ENCODE results near the gene UNG.

The UNG gene

DNA sequence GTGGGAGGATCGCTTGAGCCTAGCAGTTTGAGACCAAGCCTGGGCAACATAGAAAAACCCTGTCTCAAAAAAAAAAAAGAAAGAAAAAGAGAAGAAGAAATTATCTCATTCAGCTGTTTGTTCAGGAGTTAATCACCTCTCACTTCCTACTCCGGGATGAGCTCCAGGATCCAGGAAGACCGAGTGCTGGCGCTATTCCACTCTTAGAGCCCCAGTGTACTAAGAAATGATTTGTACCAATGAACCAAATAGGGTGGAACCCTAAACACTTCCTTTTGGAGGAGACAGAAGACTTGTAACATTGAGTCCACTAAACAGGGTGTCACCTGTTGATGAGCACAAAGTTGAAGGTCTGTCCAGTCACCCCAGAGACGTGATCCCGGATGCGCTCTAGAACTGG, 7.7 kb upstream of the UNG start:
- DNase-seq (ENCODE audit: low read depth in 2 of 2): no peak

GRCh38 chr12:109092497-109093021, 4.8 kb upstream of the UNG start:
- DNase-seq (ENCODE audit: low read depth in 2 of 2): no peak

DNA sequence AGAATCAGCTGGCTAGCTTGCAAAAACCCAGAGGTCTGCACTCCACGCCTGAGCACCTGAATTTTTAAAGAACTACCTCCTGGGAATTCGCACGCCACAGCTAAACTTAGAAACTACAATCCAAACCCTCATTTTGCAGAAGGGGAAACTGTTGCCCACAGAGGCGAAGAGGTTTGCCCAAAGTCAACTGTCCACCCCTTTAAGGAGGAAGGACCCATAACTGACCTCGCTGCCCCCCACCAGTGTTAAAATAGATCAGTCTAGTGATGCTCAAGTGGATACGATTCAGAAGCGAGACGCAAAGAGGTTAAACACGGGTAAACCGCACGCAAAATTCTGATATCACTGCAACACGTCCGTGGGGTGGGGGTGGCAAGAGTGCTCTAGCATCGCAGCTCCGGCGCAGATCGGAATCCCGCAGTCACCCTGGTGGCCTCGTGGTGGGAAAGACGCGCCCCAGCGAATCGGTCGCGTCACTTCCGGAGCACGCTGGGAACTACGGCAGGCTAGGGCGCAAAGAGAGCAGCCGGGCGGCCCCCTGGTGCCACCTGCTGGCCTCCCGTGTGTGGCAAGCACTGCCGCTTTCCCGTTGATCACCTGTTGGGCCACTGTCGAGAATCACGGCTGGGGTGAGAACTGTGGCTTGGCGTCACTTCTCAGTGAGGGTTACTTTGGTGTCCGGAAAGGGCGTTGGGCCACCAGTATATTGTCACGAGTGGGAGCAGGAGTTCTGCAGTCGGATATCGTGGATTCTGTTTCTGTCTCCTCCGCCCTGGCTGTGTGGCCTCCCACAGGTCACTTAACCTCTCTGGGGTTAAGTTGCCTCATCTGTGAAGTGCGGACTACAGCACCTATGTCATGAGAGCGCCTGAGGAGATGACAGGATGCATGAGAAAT, 4.1 kb upstream of the UNG start, which contains the start of gene ALKBH2:
TSS of gene ALKBH2 (minus strand) at position 451 of the 897 bp plus-strand sequence. CDS start 686 bp downstream, outside the sequence.
- peak; percentile 89 to 90 for DNase-seq (ENCODE audit: low read depth in 2 of 2)

DNA sequence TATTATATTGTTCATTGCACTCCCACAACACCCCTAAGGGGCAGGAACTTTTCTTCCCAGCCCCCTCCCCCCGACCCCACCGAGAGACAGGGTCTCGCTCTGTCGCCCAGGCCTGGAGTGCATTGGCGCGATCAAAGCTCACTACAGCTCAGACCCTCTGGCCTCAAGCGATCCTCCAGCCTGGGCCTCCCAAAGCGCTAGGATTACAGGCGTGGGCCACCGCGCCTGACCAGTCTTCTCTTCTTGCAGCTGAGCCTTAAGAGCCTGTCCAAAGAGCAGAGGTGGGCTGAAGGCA, 310 bp upstream of the UNG start:
- no peak for DNase-seq (ENCODE audit: low read depth in 2 of 2)

- DNase-seq (ENCODE audit: low read depth in 2 of 2): no peak
Observed at GRCh38 chr12:109098183-109098604, 797 bp downstream of the UNG start.

DNA sequence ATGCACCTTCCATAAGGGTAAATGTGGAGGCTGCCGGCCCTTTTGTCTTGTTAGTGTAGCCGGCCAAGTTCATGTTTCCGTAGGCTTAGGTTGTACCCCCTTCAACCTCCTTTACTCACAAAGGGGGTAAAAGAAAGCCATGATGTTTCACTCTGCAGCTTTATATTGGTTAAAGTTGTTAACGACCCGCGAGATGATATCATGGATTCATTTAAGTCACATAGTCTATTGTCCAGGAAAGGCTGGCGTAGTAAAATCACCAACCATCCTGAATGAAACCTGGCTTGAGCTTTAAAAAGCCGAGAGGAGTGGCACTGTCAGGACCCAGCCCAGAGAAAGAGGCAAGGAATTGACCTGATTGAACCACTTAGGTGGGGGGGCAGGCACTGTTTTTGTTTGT, 1.3 kb downstream of the UNG start:
- DNase-seq (ENCODE audit: low read depth in 2 of 2): no peak

- no peak for DNase-seq (ENCODE audit: low read depth in 2 of 2)
Observed at GRCh38 chr12:109099431-109100020, 2.1 kb downstream of the UNG start.

GRCh38 chr12:109100741-109101140, 3.3 kb downstream of the UNG start:
- no peak for DNase-seq (ENCODE audit: low read depth in 2 of 2)

DNA sequence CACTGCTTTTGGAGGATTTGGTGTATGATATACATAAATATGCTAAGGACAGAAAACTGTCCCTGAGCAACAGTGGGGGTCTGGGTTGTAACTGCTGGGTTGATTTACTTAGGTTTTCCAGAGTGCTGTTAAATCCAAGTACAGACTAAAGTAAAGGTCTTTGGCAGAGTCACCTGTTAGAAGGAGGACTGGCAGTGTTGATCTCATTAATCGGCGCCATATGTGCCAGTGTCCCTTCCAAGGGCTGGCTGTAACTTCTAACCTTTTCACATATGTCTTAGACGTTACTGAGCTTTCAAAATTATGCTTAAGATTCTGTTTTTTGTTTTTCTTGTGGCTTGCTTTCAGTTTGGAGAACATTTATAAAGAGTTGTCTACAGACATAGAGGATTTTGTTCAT, 5.1 kb downstream of the UNG start:
- no peak for DNase-seq (ENCODE audit: low read depth in 2 of 2)

GRCh38 chr12:109105176-109105575, 7.8 kb downstream of the UNG start:
- no peak for DNase-seq (ENCODE audit: low read depth in 2 of 2)

DNA sequence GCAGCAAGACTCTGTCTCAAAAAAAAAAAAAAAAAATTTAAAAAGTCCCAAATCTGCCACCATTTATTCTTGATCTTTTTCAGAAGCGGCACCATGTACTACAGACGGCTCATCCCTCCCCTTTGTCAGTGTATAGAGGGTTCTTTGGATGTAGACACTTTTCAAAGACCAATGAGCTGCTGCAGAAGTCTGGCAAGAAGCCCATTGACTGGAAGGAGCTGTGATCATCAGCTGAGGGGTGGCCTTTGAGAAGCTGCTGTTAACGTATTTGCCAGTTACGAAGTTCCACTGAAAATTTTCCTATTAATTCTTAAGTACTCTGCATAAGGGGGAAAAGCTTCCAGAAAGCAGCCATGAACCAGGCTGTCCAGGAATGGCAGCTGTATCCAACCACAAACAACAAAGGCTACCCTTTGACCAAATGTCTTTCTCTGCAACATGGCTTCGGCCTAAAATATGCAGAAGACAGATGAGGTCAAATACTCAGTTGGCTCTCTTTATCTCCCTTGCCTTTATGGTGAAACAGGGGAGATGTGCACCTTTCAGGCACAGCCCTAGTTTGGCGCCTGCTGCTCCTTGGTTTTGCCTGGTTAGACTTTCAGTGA, 12.5 kb downstream of the UNG start:
- no peak for DNase-seq (ENCODE audit: low read depth in 2 of 2)

DNA sequence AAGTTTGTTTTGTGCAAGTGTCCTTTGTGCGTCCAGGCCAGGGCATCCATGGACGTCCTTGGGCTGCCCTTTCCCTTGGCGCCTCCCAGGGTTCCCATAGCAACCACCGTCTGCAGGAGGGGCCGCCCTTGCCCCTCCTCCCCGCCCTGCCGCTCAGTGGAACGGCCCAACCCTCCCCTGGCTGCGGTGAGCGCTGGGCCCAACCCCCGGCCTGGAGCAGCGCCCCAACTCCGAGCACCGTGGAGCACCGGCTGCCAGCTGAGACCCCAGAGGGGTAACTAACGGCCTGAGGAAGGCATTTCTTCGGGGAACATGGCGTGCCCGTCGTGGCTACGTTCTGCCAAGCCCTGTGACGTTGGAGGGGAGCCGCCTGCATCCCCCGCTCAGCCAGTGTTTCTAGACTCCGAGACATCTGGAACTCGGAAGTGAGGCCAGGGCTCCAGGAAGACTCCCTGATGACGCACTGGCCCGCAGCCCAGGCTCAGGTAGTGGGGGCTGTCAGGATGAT, 13.6 kb downstream of the UNG start:
- DNase-seq (ENCODE audit: low read depth in 2 of 2): peak in 1 of 2 experiments; percentile 43

- DNase-seq (ENCODE audit: low read depth in 2 of 2): no peak
Observed at GRCh38 chr12:109112720-109113465, 15.5 kb downstream of the UNG start.

DNA sequence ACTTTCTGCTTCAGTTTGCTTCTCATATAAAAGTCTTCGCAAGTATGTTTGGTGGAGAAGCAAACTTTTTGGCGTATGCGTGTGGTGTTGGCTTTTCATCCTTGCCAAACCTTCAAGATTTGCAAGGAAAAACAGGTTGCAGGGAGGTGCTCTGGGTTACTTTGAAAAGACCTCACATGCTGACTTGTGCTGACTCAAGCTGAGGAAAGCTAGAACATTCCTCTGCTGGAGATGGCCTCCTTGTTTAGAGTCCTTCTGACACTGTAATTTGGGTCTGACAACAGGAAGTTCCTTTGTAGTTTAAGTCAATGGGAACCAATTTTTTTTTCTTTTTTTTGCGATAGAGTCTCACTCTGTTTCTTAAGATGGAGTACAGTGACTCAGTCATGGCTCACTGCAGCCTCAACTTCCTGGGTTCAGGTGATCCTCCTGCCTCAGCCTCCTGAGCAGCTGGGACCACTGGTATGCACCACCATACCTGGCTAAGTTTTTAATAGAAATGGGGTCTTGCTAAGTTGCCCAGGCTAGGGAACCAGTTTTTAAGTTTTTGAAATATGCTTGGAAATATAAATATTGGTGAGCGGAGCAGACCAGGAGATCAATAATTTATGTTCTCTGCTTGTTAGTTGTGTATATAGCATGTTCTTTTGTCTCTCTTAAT, 16.4 kb downstream of the UNG start:
- DNase-seq (ENCODE audit: low read depth in 2 of 2): no peak

- no peak for DNase-seq (ENCODE audit: low read depth in 2 of 2)
Observed at GRCh38 chr12:109114644-109115043, 17.2 kb downstream of the UNG start.

GRCh38 chr12:109115404-109115757, 18.0 kb downstream of the UNG start:
- DNase-seq (ENCODE audit: low read depth in 2 of 2): no peak

DNA sequence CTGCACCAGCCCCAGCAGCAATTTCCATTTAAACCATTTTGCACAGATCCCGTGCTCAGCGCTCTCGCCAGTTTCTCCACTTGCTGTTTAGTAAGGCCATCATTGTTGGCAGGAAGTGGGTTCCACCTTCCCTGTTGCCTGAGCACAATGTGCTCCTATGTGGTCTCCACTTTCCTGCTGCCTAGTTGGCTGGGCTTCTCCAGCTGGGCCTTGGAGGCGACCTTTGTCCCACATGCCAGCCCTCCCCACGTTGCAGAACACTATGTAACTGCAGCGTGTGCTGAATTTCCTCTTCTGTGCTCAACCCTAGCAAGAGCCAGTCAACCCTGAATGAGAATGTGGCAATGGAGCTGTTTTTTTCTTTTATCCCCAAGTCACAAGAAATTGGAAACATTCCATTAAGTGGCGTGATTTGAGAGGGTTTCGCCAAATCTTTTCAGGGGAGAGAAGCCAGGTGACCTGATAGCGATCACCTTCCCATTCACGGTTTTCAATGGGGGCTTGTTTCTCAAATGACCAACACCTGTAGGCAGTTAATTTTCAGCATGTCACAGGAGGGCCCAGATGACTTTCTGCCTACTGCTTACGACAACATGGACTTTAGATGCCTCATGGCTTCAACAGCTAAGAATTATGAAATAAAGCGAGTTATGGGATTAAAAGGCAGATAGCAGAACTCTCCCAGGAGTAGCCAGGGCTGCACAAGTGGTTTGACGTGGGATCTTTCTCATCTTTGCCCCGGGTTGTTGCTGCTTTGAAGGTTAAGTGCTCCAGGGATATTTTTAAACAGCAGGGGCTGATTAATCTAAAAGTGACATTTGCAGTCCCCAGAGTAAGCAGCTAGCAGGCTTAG, 18.6 kb downstream of the UNG start, which contains the start of gene ACACB:
TSS of gene ACACB (plus strand) at position 830 of the 853 bp plus-strand sequence. CDS start 22,819 bp downstream, outside the sequence.
- DNase-seq (ENCODE audit: low read depth in 2 of 2): no peak

DNA sequence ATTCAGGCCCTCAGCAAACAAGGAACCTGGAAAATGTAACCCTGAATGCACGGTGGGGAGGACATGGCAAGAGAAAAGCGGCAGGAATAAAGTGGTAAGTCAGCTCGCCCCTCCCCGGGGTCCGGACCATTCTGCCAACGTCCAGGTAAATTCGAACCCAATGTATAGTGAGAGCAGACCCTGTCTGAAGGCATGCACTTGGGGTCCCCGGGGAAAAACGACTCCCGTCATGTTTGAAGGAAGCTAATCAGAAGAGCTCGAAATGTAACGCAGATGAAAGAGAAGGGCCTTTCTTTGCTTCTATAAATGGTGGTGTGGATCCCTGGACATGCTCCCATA, 19.2 kb downstream of the UNG start:
- no peak for DNase-seq (ENCODE audit: low read depth in 2 of 2)

GRCh38 chr12:109120095-109120494, 22.7 kb downstream of the UNG start:
- no peak for DNase-seq (ENCODE audit: low read depth in 2 of 2)

- DNase-seq (ENCODE audit: low read depth in 2 of 2): no peak
Observed at GRCh38 chr12:109120557-109120956, 23.2 kb downstream of the UNG start.
